ENCODE data around the gene ZNF555. TPM values are rescaled to one million over a fixed set of nuclear protein-coding genes. Genes with fewer than 3 reads are reported as not detected.
A peak's percentile ranks its signal among the peaks of the same experiment; 100 is the strongest.

Gene ZNF555
- polyA plus RNA-seq, 6 donors from 2014 or later: 1.8 to 6.7 (median 4.5) TPM

GRCh38 chr19:2822846-2823245 lies 18.4 kb upstream of the ZNF555 start:
- ATAC-seq (ENCODE audit: low read depth in 2 of 2): no peak

GRCh38 chr19:2823646-2824045 lies 17.6 kb upstream of the ZNF555 start:
- Mint-ChIP-seq H3K4me3 (peak overlapping the region in 2 of 8 donors; percentile 33 to 60), H3K9me3 (peaks cover 0 to 5% (median 0%) of the 10 kb centered on the region in 7 donors), H3K4me1 (peaks cover 7 to 14% (median 14%) of the 10 kb centered on the region in 3 donors), H3K36me3 (peaks cover 11 to 14% of the 10 kb centered on the region in 2 donors), H3K27me3 (no peaks in the 10 kb centered on the region), H3K27ac (no peak overlapping the region)
- no peak for ATAC-seq (ENCODE audit: low read depth in 2 of 2)
- DNase-seq: no peak

More at GRCh38 chr19:2822846-2823245, 18.4 kb upstream of the ZNF555 start:
- Mint-ChIP-seq H3K36me3 (peaks cover 9 to 11% of the 10 kb centered on the region in 2 donors), H3K4me1 (peaks cover 8 to 17% (median 12%) of the 10 kb centered on the region in 3 donors), H3K4me3 (peak overlapping the region in 1 of 8 donors; percentile 54), H3K27me3 (no peaks in the 10 kb centered on the region), H3K27ac (no peak overlapping the region), H3K9me3 (peaks cover 0 to 4% (median 0%) of the 10 kb centered on the region in 7 donors)
- no peak for DNase-seq

GRCh38 chr19:2824129-2824528 lies 17.1 kb upstream of the ZNF555 start:
- H3K9me3 Mint-ChIP-seq: peaks cover 0 to 5% (median 0%) of the 10 kb centered on the region in 7 donors
- peaks cover 6 to 13% (median 12%) of the 10 kb centered on the region in 3 donors for H3K4me1 Mint-ChIP-seq
- DNase-seq: no peak
- no peaks in the 10 kb centered on the region for H3K27me3 Mint-ChIP-seq
- peaks cover 11 to 14% of the 10 kb centered on the region in 2 donors for H3K36me3 Mint-ChIP-seq
- no peak for ATAC-seq (ENCODE audit: low read depth in 2 of 2)
- peak overlapping the region in 1 of 8 donors; percentile 63 for H3K4me3 Mint-ChIP-seq
- no peak overlapping the region for H3K27ac Mint-ChIP-seq

GRCh38 chr19:2827022-2827421 lies 14.3 kb upstream of the ZNF555 start:
- Mint-ChIP-seq H3K27me3 (no peaks in the 10 kb centered on the region), H3K36me3 (peaks cover 11 to 14% of the 10 kb centered on the region in 2 donors), H3K9me3 (peaks cover 0 to 15% (median 5%) of the 10 kb centered on the region in 7 donors), H3K27ac (no peak overlapping the region), H3K4me3 (no peak overlapping the region), H3K4me1 (peaks cover 2 to 7% (median 6%) of the 10 kb centered on the region in 3 donors)
- DNase-seq: no peak
- ATAC-seq (ENCODE audit: low read depth in 2 of 2): no peak

GRCh38 chr19:2827840-2828489 lies 13.3 kb upstream of the ZNF555 start:
- Mint-ChIP-seq H3K4me1 (peaks cover 0 to 9% (median 7%) of the 10 kb centered on the region in 3 donors), H3K27ac (peak overlapping the region in 1 of 6 donors; percentile 69), H3K36me3 (peaks cover 18 to 22% of the 10 kb centered on the region in 2 donors), H3K9me3 (peaks cover 2 to 24% (median 9%) of the 10 kb centered on the region in 7 donors), H3K27me3 (no peaks in the 10 kb centered on the region), H3K4me3 (no peak overlapping the region)
- no peak for DNase-seq
- peak in 1 of 2 donors; percentile 14 for ATAC-seq (ENCODE audit: low read depth in 2 of 2)

- H3K9me3 Mint-ChIP-seq: peaks cover 9 to 65% (median 39%) of the 10 kb centered on the region in 7 donors
- H3K36me3 Mint-ChIP-seq: peaks cover 32 to 34% of the 10 kb centered on the region in 2 donors
Measured at GRCh38 chr19:2834294-2834871, 6.9 kb upstream of the ZNF555 start.

GRCh38 chr19:2837430-2837829 lies 3.8 kb upstream of the ZNF555 start:
- Mint-ChIP-seq H3K9me3 (peaks cover 9 to 52% (median 36%) of the 10 kb centered on the region in 7 donors), H3K27me3 (no peaks in the 10 kb centered on the region)

More at GRCh38 chr19:2834294-2834871, 6.9 kb upstream of the ZNF555 start:
- Mint-ChIP-seq H3K27ac (no peak overlapping the region), H3K4me1 (peaks cover 0 to 4% (median 0%) of the 10 kb centered on the region in 3 donors), H3K27me3 (no peaks in the 10 kb centered on the region), H3K4me3 (peak overlapping the region in 2 of 8 donors; percentile 12 to 56)
- DNase-seq (no peak), ATAC-seq (ENCODE audit: low read depth in 2 of 2) (no peak)

GRCh38 chr19:2841855-2842574 lies 740 bp downstream of the ZNF555 start:
- Mint-ChIP-seq H3K9me3 (peaks cover 0 to 7% (median 2%) of the 10 kb centered on the region in 7 donors), H3K4me3 (peak overlapping the region; percentile 66 to 92 (median 88))

More at GRCh38 chr19:2837430-2837829, 3.8 kb upstream of the ZNF555 start:
- peak overlapping the region in 1 of 8 donors; percentile 56 for H3K4me3 Mint-ChIP-seq
- peaks cover 30 to 32% of the 10 kb centered on the region in 2 donors for H3K36me3 Mint-ChIP-seq
- no peak for ATAC-seq (ENCODE audit: low read depth in 2 of 2)
- peak overlapping the region in 1 of 6 donors; percentile 54 for H3K27ac Mint-ChIP-seq
- DNase-seq: no peak
- peaks cover 9 to 16% (median 10%) of the 10 kb centered on the region in 3 donors for H3K4me1 Mint-ChIP-seq

GRCh38 chr19:2845107-2845506 lies 3.8 kb downstream of the ZNF555 start:
- Mint-ChIP-seq H3K36me3 (peaks cover 3 to 11% of the 10 kb centered on the region in 2 donors), H3K4me1 (peaks cover 13 to 37% (median 34%) of the 10 kb centered on the region in 3 donors), H3K27ac (no peak overlapping the region), H3K9me3 (peaks cover under 1 to 6% (median 1%) of the 10 kb centered on the region in 7 donors), H3K4me3 (peak overlapping the region in 1 of 8 donors; percentile 73), H3K27me3 (no peaks in the 10 kb centered on the region)
- ATAC-seq (ENCODE audit: low read depth in 2 of 2) (no peak), DNase-seq (no peak)

More at GRCh38 chr19:2841855-2842574, 740 bp downstream of the ZNF555 start:
- Mint-ChIP-seq H3K4me1 (peaks cover 10 to 30% (median 30%) of the 10 kb centered on the region in 3 donors), H3K27ac (peak overlapping the region; percentile 3 to 78 (median 62)), H3K27me3 (no peaks in the 10 kb centered on the region), H3K36me3 (peaks cover 0 to 4% of the 10 kb centered on the region in 2 donors)
- no peak for DNase-seq
- no peak for ATAC-seq (ENCODE audit: low read depth in 2 of 2)

- no peak for ATAC-seq (ENCODE audit: low read depth in 2 of 2)
Measured at GRCh38 chr19:2846180-2846894, 5.1 kb downstream of the ZNF555 start.

GRCh38 chr19:2847507-2847906 lies 6.2 kb downstream of the ZNF555 start:
- peaks cover 11 to 30% (median 23%) of the 10 kb centered on the region in 3 donors for H3K4me1 Mint-ChIP-seq
- no peaks in the 10 kb centered on the region for H3K27me3 Mint-ChIP-seq
- DNase-seq (no peak), ATAC-seq (ENCODE audit: low read depth in 2 of 2) (no peak)
- peaks cover 26 to 33% of the 10 kb centered on the region in 2 donors for H3K36me3 Mint-ChIP-seq
- H3K27ac Mint-ChIP-seq: no peak overlapping the region
- H3K4me3 Mint-ChIP-seq: no peak overlapping the region
- H3K9me3 Mint-ChIP-seq: peaks cover 6 to 27% (median 22%) of the 10 kb centered on the region in 7 donors

More at GRCh38 chr19:2846180-2846894, 5.1 kb downstream of the ZNF555 start:
- DNase-seq: no peak
- Mint-ChIP-seq H3K27me3 (no peaks in the 10 kb centered on the region), H3K36me3 (peaks cover 15 to 22% of the 10 kb centered on the region in 2 donors), H3K4me1 (peaks cover 17 to 36% (median 28%) of the 10 kb centered on the region in 3 donors), H3K4me3 (peak overlapping the region in 1 of 8 donors; percentile 12), H3K27ac (no peak overlapping the region), H3K9me3 (peaks cover 3 to 15% (median 11%) of the 10 kb centered on the region in 7 donors)

- Mint-ChIP-seq H3K27me3 (no peaks in the 10 kb centered on the region), H3K36me3 (peaks cover 37 to 45% of the 10 kb centered on the region in 2 donors), H3K27ac (no peak overlapping the region), H3K9me3 (peaks cover 10 to 37% (median 33%) of the 10 kb centered on the region in 7 donors), H3K4me1 (peaks cover 7 to 21% (median 13%) of the 10 kb centered on the region in 3 donors), H3K4me3 (no peak overlapping the region)
- ATAC-seq (ENCODE audit: low read depth in 2 of 2) (no peak), DNase-seq (no peak)
Measured at GRCh38 chr19:2848616-2849015, 7.3 kb downstream of the ZNF555 start.

Data from naive B cell (primary cell).